ENCODE measurements around the gene FSTL4. TPM values are rescaled to one million over a fixed set of nuclear protein-coding genes. Genes with fewer than 3 reads are reported as not detected.

Gene FSTL4
- polyA plus RNA-seq, 3 donors, result not detected

DNA sequence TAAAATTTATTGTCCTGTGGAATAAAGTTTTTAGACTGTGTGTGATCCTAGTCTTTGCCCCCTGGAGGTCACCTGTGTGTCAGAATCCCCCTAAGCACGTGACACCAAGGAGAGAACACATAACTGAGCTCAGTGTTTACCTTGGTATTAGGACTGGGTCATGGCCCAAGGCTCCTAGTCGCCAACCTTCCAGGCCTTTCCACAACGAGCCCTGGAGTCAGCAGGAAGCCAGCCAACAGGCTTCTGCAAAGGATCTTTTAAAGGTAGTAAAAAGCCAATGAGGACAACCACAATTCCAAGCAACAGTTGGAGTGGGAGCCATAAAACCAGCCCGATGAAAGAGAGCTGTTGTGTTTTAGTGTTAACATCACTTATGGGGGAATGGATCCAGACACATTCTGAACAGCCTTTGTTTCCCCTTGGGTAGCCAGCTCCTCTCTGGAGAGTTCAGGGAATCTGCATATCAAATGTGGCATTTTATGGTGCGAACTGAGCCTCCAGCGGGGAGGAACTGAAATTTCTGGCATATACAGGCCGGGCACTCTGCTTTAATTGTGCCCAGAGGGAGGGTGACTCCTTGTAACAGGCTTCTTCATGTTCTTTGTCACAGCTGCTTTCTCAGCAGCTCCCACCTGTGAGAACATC, 239.9 kb downstream of the FSTL4 start:
- H2AFZ ChIP-seq (ENCODE audit: insufficient read depth, low read depth, low read length, poor library complexity, severe bottlenecking), result no peak overlapping the region
- H3K4me3 ChIP-seq (replicated peaks in 1 of 3; ENCODE audit: low read depth in 2 of 3, low read length in 3 of 3), result no peak overlapping the region
- H3K4me2 ChIP-seq (replicated peaks; ENCODE audit: extremely low read depth, low read length, poor library complexity, severe bottlenecking), result no peak overlapping the region
- H3K9ac ChIP-seq (ENCODE audit: insufficient read depth, low read length, poor library complexity, severe bottlenecking), result no peak overlapping the region
- TF ChIP-seq, protein P1, sequence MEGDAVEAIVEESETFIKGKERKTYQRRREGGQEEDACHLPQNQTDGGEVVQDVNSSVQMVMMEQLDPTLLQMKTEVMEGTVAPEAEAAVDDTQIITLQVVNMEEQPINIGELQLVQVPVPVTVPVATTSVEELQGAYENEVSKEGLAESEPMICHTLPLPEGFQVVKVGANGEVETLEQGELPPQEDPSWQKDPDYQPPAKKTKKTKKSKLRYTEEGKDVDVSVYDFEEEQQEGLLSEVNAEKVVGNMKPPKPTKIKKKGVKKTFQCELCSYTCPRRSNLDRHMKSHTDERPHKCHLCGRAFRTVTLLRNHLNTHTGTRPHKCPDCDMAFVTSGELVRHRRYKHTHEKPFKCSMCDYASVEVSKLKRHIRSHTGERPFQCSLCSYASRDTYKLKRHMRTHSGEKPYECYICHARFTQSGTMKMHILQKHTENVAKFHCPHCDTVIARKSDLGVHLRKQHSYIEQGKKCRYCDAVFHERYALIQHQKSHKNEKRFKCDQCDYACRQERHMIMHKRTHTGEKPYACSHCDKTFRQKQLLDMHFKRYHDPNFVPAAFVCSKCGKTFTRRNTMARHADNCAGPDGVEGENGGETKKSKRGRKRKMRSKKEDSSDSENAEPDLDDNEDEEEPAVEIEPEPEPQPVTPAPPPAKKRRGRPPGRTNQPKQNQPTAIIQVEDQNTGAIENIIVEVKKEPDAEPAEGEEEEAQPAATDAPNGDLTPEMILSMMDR (IDR thresholded peaks at IDR 0.05), result no peak
- Mint-ChIP-seq H3K27me3 (ENCODE audit: low read depth in 3 of 3) (peaks cover 0 to 2% (median 0%) of the 10 kb centered on the region in 3 donors), H3K9me3 (peaks cover 8 to 20% (median 14%) of the 10 kb centered on the region in 7 donors), H3K4me3 (no peak overlapping the region), H3K4me1 (no peaks in the 10 kb centered on the region), H3K36me3 (no peaks in the 10 kb centered on the region), H3K27ac (no peak overlapping the region)
- H3K36me3 ChIP-seq (replicated peaks in 1 of 2; ENCODE audit: control insufficient read depth in 1 of 2, insufficient read depth in 2 of 2, low read length in 2 of 2), result no peaks in the 10 kb centered on the region
- no peak for DNase-seq
- no peaks in the 10 kb centered on the region for H3K27me3 ChIP-seq (ENCODE audit: control insufficient read depth in 2 of 2, insufficient read depth in 2 of 2, low read length in 2 of 2)
- 82% methylated on average over 1 of the region's 7 CpGs for WGBS (ENCODE audit: insufficient coverage)
- intact Hi-C loops (cut with micrococcal nuclease), result no loop called here
- H3K9me3 ChIP-seq (replicated peaks in 1 of 2; ENCODE audit: control insufficient read depth in 1 of 2, insufficient read depth in 1 of 2, low read length in 2 of 2), result peaks cover 8 to 10% of the 10 kb centered on the region in 2 donors
- no peaks in the 10 kb centered on the region for H4K20me1 ChIP-seq (ENCODE audit: insufficient read depth, low read length)
- no peaks in the 10 kb centered on the region for H3K4me1 ChIP-seq (ENCODE audit: control insufficient read depth in 1 of 2, insufficient read depth in 2 of 2, low read length in 2 of 2)
- H3K79me2 ChIP-seq (ENCODE audit: insufficient read depth, low read length), result no peaks in the 10 kb centered on the region
- no peak overlapping the region for H3K27ac ChIP-seq (ENCODE audit: low read depth in 1 of 2, low read length in 2 of 2)

DNA sequence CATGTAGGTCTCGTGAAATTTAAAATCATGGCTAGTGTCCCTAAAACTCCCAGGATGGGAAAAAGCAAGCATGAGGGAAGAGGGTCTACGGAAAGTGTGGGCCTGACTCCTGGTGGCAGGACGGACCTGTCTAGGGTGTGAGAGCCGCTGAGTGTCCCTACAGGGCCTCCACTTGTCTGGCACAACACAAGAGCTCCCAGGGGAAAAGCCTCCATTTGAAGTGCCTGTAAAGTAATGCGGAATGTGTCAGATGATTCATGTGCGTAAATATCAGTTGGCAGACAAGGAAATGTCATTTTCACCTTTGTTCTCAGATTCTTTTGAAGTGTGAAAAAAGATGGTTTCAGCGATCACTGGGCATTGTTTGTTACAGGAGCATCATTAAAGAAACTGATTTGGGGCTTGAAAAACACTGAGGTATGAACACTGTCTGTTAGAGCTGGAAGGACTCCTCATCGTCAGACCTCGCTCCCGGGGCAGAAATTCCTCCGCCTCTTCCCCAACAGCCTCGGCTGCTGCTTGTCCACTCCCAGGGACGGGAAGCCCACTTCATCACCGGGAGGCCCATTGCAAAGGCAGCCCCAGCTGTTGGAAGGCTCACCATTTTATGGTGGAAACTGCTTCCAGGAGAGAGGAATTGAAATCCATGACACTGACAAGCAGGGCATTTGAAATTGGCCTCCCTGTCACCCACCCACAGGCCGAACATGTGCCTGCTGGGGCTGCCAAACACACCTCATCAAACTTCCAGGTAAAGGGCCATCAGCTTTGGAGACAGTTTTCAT, 240.8 kb downstream of the FSTL4 start:
- Histone ChIP-seq H3K4me1 (ENCODE audit: control insufficient read depth in 1 of 2, insufficient read depth in 2 of 2, low read length in 2 of 2) (no peaks in the 10 kb centered on the region), H2AFZ (ENCODE audit: insufficient read depth, low read depth, low read length, poor library complexity, severe bottlenecking) (no peak overlapping the region), H3K27ac (ENCODE audit: low read depth in 1 of 2, low read length in 2 of 2) (no peak overlapping the region), H3K79me2 (ENCODE audit: insufficient read depth, low read length) (no peaks in the 10 kb centered on the region), H3K9me3 (replicated peaks in 1 of 2; ENCODE audit: control insufficient read depth in 1 of 2, insufficient read depth in 1 of 2, low read length in 2 of 2) (peaks cover 0 to 1% of the 10 kb centered on the region in 2 donors), H3K36me3 (replicated peaks in 1 of 2; ENCODE audit: control insufficient read depth in 1 of 2, insufficient read depth in 2 of 2, low read length in 2 of 2) (no peaks in the 10 kb centered on the region), H3K4me3 (replicated peaks in 1 of 3; ENCODE audit: low read depth in 2 of 3, low read length in 3 of 3) (no peak overlapping the region), H3K27me3 (ENCODE audit: control insufficient read depth in 2 of 2, insufficient read depth in 2 of 2, low read length in 2 of 2) (no peaks in the 10 kb centered on the region), H4K20me1 (ENCODE audit: insufficient read depth, low read length) (no peaks in the 10 kb centered on the region), H3K9ac (ENCODE audit: insufficient read depth, low read length, poor library complexity, severe bottlenecking) (no peak overlapping the region), H3K4me2 (replicated peaks; ENCODE audit: extremely low read depth, low read length, poor library complexity, severe bottlenecking) (no peak overlapping the region)
- Mint-ChIP-seq H3K4me3 (no peak overlapping the region), H3K4me1 (no peaks in the 10 kb centered on the region), H3K27ac (peak overlapping the region in 1 of 7 donors; percentile 9), H3K9me3 (peaks cover under 1 to 12% (median 7%) of the 10 kb centered on the region in 7 donors), H3K36me3 (no peaks in the 10 kb centered on the region), H3K27me3 (ENCODE audit: low read depth in 3 of 3) (peaks cover 0 to 2% (median 2%) of the 10 kb centered on the region in 3 donors)
- DNase-seq, result no peak
- intact Hi-C loops (cut with micrococcal nuclease), result no loop called here
- TF ChIP-seq, protein P1 (IDR thresholded peaks at IDR 0.05), result no peak
- 95% methylated on average over 11 of the region's 15 CpGs for WGBS (ENCODE audit: insufficient coverage)

Measured in CD14-positive monocyte (primary cell).